NCI-H2029 treated with DMSO at 0.1 percent for 48 hours (cell line): Measurements from ENCODE around the gene PIP5K1C.

Experiments
- DNase-seq: peaks from one replicate; lab custom pipeline; 2025; lab: John Stamatoyannopoulos, UW

PIP5K1C gene

GRCh38 chr19:3610745-3611717 lies 89.2 kb downstream of the PIP5K1C start:
- DNase-seq = no peak

DNA sequence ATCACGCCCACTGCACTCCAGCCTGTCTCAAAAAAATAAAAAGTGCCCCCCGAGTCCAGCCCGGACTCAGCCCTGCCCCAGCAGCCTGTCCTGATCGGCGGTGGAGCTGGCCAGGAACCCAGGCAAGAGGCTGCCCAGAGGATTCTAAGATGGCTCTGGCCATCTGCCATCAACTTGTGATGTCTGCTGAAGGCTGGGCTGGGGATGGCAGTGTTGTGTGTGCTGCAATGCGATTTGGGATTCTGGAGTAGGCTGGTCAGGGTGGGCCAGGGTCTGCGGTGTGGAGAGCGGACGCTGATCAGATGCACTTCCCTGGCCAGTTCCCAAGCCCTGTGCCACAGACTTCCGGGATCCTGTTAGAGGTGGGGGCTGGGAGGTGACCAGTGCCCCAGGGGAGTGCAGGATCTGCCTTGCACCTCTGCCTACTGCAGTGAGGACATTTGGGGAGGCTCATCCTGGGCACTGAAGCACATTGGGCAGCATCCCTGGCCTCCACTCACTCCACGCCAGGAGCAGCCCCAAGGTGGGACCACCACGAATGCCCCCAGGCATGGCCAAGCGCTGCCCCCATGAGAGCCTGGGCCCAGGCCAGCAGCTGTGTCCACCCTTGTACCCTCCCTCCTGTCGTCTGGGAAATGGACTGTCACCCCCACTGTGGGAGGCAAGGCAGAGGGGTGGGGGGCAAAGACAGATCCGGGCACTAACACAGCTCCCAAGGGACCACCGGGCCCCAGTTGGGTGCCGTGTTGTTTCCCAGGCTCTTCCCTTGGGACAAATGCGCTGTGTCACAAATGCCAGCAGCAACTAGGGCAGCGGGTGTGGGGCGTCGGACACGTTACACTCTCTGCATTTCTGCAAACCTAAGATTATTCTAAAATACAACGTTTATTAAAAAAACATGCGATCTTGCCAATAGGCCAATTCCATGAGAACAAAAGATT lies 90.2 kb downstream of the PIP5K1C start:
- no peak for DNase-seq

DNA sequence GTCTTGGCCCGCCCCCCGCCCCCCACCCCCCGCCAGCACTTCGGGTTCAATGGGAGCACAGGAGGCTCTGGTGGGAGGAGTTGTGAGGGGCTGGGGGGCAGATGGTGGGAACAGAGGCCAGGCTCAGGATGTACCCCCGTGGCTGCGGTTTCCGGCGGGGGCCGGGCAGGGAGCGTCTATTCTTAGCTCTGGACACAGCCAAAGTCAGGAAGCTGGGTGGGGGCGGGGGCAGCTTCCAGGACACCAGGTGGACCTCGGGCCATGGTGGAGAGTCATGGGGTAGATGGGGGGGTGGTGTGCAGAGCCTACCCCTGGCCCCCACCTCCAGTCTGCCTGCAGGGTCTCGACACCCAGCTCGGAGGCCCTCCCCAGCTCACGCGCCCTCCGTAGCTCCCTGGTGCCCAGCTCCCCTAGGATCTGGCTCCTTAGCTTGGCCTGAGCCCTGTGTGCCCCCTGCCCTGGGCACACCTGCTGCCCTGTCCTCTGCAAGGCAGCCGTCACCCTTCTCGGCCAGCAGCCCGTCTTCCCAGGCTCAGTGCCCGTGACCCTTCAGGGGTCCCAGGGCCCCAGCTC lies 91.4 kb downstream of the PIP5K1C start:
- no peak for DNase-seq

GRCh38 chr19:3608079-3608641 lies 92.1 kb downstream of the PIP5K1C start:
- DNase-seq = no peak

DNA sequence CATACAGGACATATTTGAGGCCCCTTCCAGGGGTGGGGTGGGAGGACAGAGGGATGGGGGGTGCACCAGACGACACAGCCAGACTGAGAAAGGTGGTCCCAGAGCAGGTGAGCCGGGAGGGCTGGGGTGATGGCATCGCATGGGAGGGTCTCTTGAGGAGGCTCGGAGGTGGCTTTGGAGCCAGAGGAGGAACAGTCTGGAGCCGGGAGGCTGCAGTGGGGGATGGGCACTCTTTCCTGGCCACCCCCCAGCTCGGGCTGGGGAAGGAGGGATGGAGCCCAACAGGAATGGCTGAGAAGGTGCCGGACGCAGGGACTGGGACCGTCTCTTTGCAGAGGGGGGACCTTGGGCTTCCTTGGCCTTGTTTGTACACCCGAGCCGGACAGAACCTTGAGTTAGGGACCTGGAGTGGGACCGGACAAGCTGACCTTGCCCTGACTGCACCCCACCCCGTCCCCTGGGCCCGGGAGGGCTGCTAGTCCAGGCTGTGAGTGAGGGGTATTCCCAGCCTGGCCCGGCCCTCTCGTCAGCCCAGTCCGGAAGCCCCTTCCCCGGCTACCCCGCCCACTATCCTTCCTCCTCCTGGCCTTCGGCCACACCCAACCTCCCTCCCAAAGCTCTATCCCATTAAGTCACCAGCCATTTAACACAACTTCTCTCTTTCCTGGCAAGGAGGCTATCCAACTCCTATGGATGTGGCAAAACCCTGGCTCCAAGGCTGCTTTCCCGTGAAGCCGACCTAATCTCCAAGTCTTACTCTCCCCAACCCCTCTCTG lies 92.8 kb downstream of the PIP5K1C start:
- DNase-seq = no peak

DNA sequence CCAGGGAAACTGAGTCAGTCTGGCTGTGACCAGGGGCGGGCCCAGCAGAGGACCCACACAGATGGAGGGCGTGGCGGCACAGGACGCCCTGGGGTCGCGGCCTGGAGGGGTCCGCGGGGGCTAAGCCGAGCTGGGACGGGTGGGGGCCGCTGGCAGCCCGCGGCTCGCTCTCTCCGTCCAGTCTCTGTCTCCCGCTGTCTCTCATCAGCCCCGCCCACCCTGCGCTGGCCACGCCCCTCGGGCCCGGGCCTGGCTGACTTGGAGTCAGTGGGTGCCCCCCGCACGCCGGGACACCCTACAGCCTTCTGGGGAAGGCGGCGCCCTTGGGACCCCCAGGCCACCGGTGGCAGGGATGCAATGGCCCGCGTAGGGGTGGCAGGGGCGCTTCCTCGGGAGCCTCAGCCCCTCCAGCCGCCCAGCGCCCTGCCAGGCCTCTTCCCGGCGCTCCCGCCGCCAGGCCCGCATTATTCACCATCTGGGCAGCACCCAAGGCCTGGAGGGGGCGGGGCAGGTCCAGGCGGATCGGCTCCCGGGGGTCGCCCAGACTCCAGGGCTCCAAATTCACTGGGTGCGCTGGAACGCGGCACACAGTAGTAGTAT lies 93.5 kb downstream of the PIP5K1C start, which contains the start of gene TBXA2R:
TSS of gene TBXA2R (minus strand) at position 186 of the 600 bp plus-strand sequence. CDS start 6,241 bp downstream, outside the sequence.
- DNase-seq = no peak

DNA sequence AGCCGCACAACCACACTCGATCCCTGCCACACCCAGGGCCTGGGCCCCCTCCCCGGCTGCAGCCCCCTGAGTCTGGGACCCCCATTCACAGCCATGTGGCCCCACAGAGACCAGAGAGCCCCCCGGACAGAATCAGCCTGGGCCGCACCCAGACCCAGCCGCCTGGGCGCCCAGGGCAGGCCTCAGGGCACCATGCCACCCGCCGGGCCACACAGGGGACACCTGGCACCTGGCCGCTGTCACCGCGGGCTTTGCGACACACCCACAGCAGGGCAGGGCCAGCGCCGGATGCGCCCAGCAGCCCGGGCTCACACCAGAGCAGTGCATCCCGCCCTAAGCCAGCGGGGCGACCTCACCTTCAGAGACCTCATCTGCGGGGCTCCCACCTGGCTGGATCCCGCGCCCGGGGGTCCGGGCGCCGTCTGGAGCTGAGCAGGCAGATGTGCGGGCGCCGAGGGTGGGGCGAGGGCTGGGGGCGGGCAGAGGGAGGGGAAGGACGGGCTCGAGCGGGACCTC lies 94.0 kb downstream of the PIP5K1C start:
- DNase-seq = no peak

GRCh38 chr19:3605770-3606169 lies 94.5 kb downstream of the PIP5K1C start:
- DNase-seq = no peak

GRCh38 chr19:3605361-3605760 lies 94.9 kb downstream of the PIP5K1C start:
- DNase-seq = no peak

- DNase-seq = no peak
Observed at GRCh38 chr19:3604987-3605343, 95.3 kb downstream of the PIP5K1C start.

DNA sequence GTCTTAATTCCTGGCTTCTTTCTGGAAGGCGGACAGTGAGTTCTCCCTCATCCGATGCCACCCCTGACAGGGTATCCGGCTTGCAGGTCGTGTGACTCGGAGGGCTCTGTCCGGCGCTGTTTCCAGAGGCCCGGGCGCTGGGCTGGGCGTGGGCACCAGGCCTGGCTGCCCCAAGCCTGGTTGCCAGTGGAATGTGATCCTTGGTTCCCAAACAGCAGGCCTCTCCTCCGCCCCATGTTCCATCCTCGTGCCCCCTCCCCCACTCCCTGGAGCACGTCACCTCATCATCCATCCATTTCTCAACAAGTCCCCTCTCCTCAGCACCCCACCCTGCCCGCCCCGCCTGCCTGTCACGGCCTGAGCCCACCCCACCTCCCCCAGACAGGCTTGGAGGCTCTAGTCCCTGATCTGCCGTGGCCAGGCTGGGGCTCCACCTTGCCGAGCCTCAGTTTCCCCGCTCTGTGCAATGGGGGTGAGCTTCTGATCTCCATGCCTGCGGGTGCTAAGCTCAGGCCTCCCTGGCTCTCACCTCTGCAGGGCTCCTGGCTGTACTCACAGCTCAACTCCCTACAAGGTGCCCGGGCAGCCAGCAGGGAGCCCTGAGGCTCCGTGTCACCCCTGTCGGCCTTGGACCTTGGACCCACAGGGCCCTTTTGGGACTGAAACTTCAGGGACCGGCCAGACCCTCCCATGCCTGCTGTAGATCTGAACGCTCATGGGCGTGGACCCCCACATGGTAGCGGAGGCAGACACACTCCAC lies 95.9 kb downstream of the PIP5K1C start:
- no peak for DNase-seq

- DNase-seq = no peak
Observed at GRCh38 chr19:3603121-3603811, 97.0 kb downstream of the PIP5K1C start.

- no peak for DNase-seq
Observed at GRCh38 chr19:3601021-3601420, 99.2 kb downstream of the PIP5K1C start.

- DNase-seq = no peak
Observed at GRCh38 chr19:3599776-3600187, 100.5 kb downstream of the PIP5K1C start.

GRCh38 chr19:3595521-3596061 lies 104.7 kb downstream of the PIP5K1C start:
- DNase-seq = no peak

GRCh38 chr19:3593156-3593555 lies 107.1 kb downstream of the PIP5K1C start:
- no peak for DNase-seq

- no peak for DNase-seq
Observed at GRCh38 chr19:3591876-3592613, 108.2 kb downstream of the PIP5K1C start.
